ENCODE results near the gene SERPINC1. TPM values are rescaled to one million over a fixed set of nuclear protein-coding genes. Genes with fewer than 3 reads are reported as not detected.
A peak's percentile ranks its signal among the peaks of the same experiment; 100 is the strongest.
"Not testable (repeated sequence)": the region's sequence is repeated elsewhere in the genome, so short reads cannot be mapped to it uniquely, and the experiment has no call there.

Gene SERPINC1
- total RNA-seq, 4 donors from 2014 or later = not detected

DNA sequence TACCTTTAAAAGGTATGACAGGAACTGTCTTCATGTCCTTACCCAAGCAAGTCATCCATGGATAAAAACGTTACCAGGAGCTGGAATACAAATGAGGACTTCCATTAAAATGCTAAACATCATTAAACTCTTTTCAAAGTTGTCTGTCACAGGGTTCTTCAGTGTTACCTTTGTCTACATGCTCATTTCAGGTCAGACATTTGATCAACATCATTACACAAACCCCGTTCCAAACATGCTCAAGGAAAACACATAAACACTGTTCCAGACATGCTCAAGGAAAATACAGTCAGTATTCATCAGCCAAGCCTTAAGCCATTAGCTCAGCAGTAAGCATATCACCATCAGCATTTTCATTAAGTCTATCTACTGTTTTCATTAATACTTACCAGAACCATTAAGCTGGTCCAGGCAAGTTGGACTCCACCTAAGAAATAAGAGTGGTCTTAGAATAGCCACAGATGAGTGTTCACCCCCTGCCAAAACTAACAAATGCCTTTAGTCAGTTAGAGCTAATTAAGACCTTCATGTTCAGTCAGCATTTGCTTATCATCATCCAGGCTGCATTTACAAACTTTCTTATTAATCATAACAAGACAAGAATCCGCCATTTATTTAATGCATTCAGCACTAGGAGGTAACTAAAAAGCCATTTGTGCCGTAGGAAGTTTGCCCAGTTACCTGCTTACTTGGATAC is 51.5 kb downstream of the SERPINC1 start:
- H3K27ac ChIP-seq = peak overlapping the region in 3 of 4 donors; percentile 12 to 97 (median 93)
- H3K36me3 ChIP-seq = peaks cover 0 to 61% of the 10 kb centered on the region in 2 donors

DNA sequence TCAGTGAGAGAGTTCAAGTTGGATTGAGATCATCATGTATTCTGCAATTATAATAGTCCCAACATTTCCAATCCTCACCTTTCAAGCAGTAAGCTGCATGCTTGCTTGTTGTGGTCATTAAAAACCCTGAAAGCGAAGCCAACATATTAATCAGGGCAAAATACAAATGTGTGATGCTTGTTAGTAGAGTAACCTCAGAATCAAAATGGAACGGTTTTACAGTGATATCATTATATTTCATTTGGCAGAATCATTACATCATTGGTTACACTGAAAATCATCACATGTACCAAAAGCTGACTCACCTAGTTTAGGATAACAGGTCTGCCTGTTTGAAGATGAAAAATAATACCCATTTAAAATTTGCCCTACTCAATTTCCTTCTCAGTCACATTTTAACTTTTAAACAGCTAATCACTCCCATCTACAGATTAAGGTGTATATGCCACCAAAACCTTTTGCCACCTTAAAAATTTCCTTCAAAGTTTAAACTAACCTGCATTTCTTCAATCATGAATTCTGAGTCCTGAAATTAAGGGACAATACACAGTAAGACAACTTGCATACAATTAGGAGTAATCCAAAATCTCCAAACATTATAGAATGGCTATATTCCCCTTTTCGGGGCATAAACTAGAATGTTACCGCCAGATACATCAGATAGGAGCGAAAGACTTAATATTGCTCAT is 52.8 kb downstream of the SERPINC1 start:
- Histone ChIP-seq H3K4me3 (no peak overlapping the region), H3K9me3 (no peaks in the 10 kb centered on the region), H3K4me1 (peaks cover 0 to 41% (median 7%) of the 10 kb centered on the region in 3 donors), H3K27ac (no peak overlapping the region), H3K27me3 (no peaks in the 10 kb centered on the region), H3K36me3 (peaks cover 0 to 71% of the 10 kb centered on the region in 2 donors)
- TF ChIP-seq EP300 (IDR thresholded peaks at IDR 0.05) (no peak), POLR2A (IDR thresholded peaks at IDR 0.05) (no peak), POLR2AphosphoS5 (IDR thresholded peaks at IDR 0.05) (no peak)
- TF ChIP-seq, protein P1, sequence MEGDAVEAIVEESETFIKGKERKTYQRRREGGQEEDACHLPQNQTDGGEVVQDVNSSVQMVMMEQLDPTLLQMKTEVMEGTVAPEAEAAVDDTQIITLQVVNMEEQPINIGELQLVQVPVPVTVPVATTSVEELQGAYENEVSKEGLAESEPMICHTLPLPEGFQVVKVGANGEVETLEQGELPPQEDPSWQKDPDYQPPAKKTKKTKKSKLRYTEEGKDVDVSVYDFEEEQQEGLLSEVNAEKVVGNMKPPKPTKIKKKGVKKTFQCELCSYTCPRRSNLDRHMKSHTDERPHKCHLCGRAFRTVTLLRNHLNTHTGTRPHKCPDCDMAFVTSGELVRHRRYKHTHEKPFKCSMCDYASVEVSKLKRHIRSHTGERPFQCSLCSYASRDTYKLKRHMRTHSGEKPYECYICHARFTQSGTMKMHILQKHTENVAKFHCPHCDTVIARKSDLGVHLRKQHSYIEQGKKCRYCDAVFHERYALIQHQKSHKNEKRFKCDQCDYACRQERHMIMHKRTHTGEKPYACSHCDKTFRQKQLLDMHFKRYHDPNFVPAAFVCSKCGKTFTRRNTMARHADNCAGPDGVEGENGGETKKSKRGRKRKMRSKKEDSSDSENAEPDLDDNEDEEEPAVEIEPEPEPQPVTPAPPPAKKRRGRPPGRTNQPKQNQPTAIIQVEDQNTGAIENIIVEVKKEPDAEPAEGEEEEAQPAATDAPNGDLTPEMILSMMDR (IDR thresholded peaks at IDR 0.05) = no peak
- 72 to 78% methylated on average over 5 of the region's 5 CpGs for WGBS, 2 donors (ENCODE audit: low coverage in 1 of 2)
- ATAC-seq = no peak

More for the DNA sequence above, 51.5 kb downstream of the SERPINC1 start:
- Histone ChIP-seq H3K27me3 (no peaks in the 10 kb centered on the region), H3K9me3 (no peaks in the 10 kb centered on the region), H3K4me3 (peak overlapping the region in 1 of 2 donors; percentile 74), H3K4me1 (peaks cover 0 to 47% (median 7%) of the 10 kb centered on the region in 3 donors)
- TF ChIP-seq POLR2A (IDR thresholded peaks at IDR 0.05) (no peak), POLR2AphosphoS5 (IDR thresholded peaks at IDR 0.05) (no peak), EP300 (IDR thresholded peaks at IDR 0.05) (no peak)
- TF ChIP-seq, protein P1 (IDR thresholded peaks at IDR 0.05) = no peak
- 29 to 32% methylated on average over 4 of the region's 4 CpGs for WGBS, 2 donors (ENCODE audit: low coverage in 1 of 2)
- ATAC-seq = no peak

DNA sequence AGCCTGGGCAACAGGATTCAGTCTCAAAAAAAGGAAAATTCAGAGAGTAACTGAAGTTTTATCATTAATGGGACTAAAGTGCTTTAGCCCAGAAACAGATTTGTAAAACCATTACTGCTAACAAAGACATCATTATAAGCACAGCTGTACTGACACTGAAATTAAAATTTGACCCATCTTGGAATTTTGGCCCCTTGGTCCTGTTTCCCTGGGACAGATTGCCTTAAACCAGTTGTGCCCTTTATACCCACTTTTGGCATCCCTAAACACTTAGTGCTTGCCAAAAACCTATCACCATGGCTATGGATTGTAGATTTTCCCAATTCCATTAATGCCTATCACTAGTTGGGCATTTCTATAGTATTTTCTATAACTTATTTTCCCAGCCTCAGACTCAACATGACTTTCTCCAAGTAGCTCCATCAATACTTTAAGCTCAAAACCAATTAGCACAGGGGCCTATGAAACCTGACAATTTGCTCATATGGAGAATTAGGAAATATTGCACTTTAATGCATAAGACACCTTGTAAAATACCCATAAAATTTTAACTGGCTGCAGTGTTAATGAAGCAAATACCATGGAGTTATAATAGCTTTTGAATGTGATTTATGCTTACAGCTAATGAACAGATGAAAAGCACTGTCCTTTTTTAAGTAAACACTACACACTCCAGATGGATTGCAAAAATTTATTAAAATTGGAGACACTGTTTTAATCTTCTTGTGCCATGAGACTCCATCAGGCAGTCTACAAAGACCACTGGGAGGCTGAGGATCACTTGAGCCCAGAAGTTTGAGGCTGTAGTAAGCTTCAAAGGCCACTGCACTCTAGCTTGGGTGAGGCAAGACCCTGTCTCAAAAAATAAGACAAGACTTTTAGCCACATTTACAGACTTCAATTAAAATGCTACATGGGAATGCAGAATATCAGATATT is 53.6 kb downstream of the SERPINC1 start:
- Histone ChIP-seq H3K36me3 (peaks cover 0 to 80% of the 10 kb centered on the region in 2 donors), H3K9me3 (no peaks in the 10 kb centered on the region), H3K4me1 (peaks cover 0 to 33% (median 7%) of the 10 kb centered on the region in 3 donors), H3K27me3 (no peaks in the 10 kb centered on the region), H3K4me3 (no peak overlapping the region), H3K27ac (no peak overlapping the region)
- TF ChIP-seq POLR2A (IDR thresholded peaks at IDR 0.05) = no peak
- TF ChIP-seq, protein P1 (IDR thresholded peaks at IDR 0.05) = no peak
- TF ChIP-seq POLR2AphosphoS5 (IDR thresholded peaks at IDR 0.05) = no peak
- TF ChIP-seq EP300 (IDR thresholded peaks at IDR 0.05) = no peak
- ATAC-seq = no peak

DNA sequence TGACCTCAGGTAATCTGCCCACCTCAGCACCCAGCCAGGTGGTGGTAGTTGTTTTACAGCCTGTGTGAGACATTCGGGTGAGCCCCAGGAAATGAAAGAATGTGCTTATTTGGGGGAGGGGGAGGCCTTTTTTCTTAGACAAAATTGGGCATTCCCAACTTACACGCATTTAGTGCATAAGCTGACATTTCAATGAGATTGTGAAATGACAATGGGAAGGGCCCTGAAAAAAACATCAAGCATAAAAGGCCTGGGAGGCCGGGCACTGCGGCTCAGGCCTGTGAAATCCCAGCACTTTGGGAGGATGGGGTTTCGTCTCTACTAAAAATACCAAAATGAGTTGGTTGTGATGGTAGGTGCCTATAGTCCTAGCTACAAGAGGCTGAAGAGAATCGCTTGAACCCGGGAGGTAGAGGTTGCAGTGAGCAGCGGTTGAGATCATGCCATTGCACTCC is 54.3 kb downstream of the SERPINC1 start:
- Histone ChIP-seq H3K27me3 (no peaks in the 10 kb centered on the region), H3K27ac (no peak overlapping the region), H3K4me1 (peaks cover 0 to 33% (median 7%) of the 10 kb centered on the region in 3 donors), H3K36me3 (peaks cover 0 to 86% of the 10 kb centered on the region in 2 donors), H3K9me3 (no peaks in the 10 kb centered on the region), H3K4me3 (no peak overlapping the region)
- ATAC-seq = no peak
- TF ChIP-seq EP300 (IDR thresholded peaks at IDR 0.05) = no peak
- no peak for TF ChIP-seq POLR2A (IDR thresholded peaks at IDR 0.05)
- no peak for TF ChIP-seq POLR2AphosphoS5 (IDR thresholded peaks at IDR 0.05)
- TF ChIP-seq, protein P1 (IDR thresholded peaks at IDR 0.05) = no peak
- WGBS, 2 donors (ENCODE audit: low coverage in 1 of 2) = 54 to 82% methylated on average over 4 to 8 of the region's 8 CpGs

DNA sequence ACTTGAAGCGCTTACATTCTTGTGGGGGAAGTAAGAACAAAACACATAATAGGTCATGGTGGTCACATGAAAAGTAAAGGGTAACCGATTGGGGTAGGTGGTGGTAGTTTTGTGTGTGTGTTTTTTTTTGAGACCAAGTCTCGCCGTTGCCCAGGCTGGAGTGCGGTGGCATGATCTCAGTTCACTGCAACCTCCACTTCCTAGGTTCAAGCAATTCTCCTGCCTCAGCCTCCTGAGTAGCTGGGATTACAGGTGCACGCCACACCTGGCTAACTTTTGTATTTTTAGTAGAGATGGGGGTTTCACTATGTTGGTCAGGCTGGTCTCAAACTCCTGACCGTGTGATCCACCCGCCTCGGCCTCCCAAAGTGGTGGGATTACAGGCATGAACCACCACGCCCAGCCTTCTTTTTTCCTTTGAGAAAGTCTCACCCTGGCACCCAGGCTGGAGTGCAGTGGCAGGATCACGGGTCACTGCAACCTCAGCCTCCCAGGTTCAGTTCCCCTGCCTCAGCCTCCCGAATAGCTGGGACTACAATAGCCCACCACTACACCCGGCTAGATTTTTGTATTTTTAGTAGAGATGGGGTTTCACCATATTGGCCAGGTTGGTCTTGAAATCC is 54.9 kb downstream of the SERPINC1 start:
- H3K4me1 ChIP-seq = peaks cover 0 to 30% (median 7%) of the 10 kb centered on the region in 3 donors
- H3K4me3 ChIP-seq, H3K27ac ChIP-seq, H3K9me3 ChIP-seq, H3K27me3 ChIP-seq, ATAC-seq: not testable (repeated sequence)
- WGBS, 2 donors (ENCODE audit: low coverage in 1 of 2) = 76 to 86% methylated on average over 11 of the region's 13 CpGs
- H3K36me3 ChIP-seq = peaks cover 0 to 92% of the 10 kb centered on the region in 2 donors
